OCI-LY7 (cell line): Measurements from ENCODE around the gene NOD2.

ENCODE experiments used
- EZH2phosphoT487 ChIP-seq: fragments of 200-600 bp; sonication (generic); IDR thresholded peaks from 2 replicates; pipeline ENCODE4 v1.6.1; 2018; ENCODE audit warnings: low read depth, borderline replicate concordance, mild to moderate bottlenecking, mixed run types, antibody characterized with exemption, low read length, moderate library complexity, mixed read lengths
- TF ChIP-seq, protein P1 (sequence below): fragments of 200-600 bp; sonication (generic); conservative IDR thresholded peaks from 2 replicates; pipeline ENCODE4 v1.5.1; 2014; ENCODE audit warnings: mild to moderate bottlenecking, antibody characterized with exemption, low read length, moderate library complexity, mixed read lengths

DNA sequence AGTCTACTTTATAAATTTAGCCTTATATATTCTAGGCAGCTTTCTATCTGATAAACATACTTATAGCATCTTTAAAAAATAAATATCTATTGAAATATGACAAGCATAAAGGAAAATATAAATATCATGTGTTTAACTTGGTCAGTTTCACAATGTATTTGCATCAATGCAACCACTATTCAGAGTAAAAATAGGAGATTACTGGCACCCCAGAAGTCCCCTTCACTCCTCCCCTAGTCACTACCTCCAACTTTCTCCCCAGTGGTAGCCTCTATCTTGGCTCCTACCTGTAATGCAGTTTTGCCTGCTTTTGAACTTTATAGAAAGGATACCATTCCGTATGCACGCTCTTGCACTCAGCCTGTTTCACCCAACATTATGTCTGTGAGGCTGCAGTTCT, 3.2 kb upstream of the NOD2 start:
- TF ChIP-seq, protein P1, sequence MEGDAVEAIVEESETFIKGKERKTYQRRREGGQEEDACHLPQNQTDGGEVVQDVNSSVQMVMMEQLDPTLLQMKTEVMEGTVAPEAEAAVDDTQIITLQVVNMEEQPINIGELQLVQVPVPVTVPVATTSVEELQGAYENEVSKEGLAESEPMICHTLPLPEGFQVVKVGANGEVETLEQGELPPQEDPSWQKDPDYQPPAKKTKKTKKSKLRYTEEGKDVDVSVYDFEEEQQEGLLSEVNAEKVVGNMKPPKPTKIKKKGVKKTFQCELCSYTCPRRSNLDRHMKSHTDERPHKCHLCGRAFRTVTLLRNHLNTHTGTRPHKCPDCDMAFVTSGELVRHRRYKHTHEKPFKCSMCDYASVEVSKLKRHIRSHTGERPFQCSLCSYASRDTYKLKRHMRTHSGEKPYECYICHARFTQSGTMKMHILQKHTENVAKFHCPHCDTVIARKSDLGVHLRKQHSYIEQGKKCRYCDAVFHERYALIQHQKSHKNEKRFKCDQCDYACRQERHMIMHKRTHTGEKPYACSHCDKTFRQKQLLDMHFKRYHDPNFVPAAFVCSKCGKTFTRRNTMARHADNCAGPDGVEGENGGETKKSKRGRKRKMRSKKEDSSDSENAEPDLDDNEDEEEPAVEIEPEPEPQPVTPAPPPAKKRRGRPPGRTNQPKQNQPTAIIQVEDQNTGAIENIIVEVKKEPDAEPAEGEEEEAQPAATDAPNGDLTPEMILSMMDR = no peak
- TF ChIP-seq EZH2phosphoT487 = no peak
